GM12801 (cell line): Measurements from ENCODE around the gene CCBE1.

ENCODE experiments used
- CTCF ChIP-seq: IDR thresholded peaks from one replicate; pipeline ENCODE4 v1.5.1; 2011; ENCODE audit warnings: control low read depth; ENCODE audit not compliant: insufficient read length; ENCODE audit errors: extremely low read depth

CCBE1 gene

GRCh38 chr18:59455728-59456276 lies 241.4 kb downstream of the CCBE1 start:
- TF ChIP-seq CTCF = no peak

DNA sequence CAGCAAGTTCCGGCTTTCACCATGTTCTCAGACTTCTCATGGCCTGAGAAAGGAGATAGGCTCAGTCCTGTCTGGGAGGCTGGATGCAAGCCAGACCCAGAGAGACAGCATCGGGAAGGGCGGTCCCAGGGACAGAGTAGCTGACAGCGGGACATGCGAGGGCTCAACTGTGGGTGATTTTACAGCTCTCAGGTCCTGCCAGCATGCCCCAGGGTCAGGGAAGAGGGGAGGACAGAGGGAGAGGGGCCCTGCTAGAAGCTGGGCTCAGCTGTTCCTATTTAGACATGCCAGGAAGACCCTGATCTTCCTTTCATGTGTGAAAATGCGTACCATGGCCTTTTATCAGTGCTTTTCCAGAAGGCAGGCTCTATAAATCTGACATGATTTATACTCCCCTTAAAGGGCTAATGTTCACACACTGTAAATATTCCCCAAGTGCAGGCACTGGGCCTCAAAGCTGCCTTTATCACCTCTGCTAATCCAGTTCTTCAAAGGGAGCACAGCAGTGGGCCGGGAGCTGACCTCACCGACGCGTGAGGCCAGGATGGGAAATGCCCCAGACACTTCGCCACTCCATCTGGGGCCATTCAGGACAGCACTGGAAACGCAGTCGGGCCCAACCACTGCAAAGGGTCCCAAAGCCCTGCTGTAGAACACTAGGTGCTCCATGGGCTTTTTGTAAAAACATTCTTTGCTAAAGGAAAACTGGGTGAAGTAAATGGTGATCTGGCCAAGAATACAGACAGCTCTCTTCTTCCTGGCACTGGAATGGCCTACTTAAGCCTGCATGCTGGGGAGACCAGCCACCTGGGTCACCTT lies 242.1 kb downstream of the CCBE1 start:
- no peak for TF ChIP-seq CTCF

DNA sequence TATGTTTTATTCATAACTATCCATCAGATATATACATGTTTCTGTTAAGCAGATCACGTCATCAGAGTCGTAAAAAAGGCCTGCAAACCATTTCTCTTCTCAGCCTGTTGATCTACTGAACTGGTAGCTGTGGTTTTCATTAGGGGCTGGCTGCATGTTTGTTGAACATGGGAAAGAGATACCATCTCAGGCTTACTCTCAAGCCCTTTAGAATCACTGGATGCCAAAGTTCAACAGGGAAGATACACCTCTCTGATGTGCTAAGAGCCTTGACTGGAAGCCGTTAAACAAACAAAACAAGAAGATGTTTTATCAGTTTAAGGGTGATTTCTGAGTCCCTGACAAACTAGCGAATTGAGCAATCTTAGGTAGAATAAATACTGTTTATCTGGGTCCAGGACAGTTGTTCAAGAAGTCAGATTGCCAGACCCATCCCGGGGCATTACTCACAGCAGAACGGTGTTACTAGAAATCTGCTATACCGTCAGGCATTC lies 243.7 kb downstream of the CCBE1 start:
- TF ChIP-seq CTCF = no peak

GRCh38 chr18:59451963-59452362 lies 245.3 kb downstream of the CCBE1 start:
- no peak for TF ChIP-seq CTCF

DNA sequence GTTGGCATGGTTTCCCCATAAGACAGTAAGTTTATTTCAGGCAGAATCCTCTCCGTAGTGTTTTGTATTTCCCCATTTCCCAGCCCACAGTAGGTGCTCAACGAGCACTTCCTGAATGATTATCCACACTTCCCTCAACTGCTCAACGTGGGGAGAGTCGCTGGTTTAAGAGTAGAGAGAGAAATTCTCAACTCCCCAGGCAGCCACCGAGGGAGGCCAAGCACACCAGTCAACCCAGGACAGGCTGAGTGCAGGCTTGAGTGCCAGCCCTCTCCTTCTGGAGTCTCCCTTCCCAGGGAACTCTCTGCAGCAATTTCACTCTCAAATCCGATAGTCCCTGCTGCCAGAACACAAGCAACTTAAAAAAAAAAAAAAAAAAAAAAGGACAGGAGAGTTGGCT lies 246.2 kb downstream of the CCBE1 start:
- TF ChIP-seq CTCF = no peak

- TF ChIP-seq CTCF = no peak
These were observed 248.7 kb downstream of the CCBE1 start for GRCh38 chr18:59448546-59448945.

GRCh38 chr18:59446012-59446411 lies 251.2 kb downstream of the CCBE1 start:
- TF ChIP-seq CTCF = no peak
